H9 (cell line): ENCODE measurements around the gene MMP26. TPM values are rescaled to one million over a fixed set of nuclear protein-coding genes. Genes with fewer than 3 reads are reported as not detected.

Experiments used
- DNase-seq: peaks from one replicate; pipeline ENCODE4 v3.0.0-alpha.2; 2017
- H2AFZ ChIP-seq: one replicate; pipeline ENCODE4 v1.6.1; 2013; ENCODE audit warnings: mild to moderate bottlenecking, low read length, control low read depth, moderate library complexity
- H2AK5ac ChIP-seq: 2 replicates; pipeline ENCODE4 v1.6.1; 2013; ENCODE audit warnings: low read length, control low read depth, mixed read lengths; ENCODE audit not compliant: insufficient read length
- H2BK120ac ChIP-seq: one replicate; pipeline ENCODE4 v1.6.1; 2013; ENCODE audit warnings: low read depth, mild to moderate bottlenecking, low read length, control low read depth, inconsistent platforms; ENCODE audit not compliant: poor library complexity, severe bottlenecking
- H2BK12ac ChIP-seq: 2 replicates; pipeline ENCODE4 v1.6.1; 2013; ENCODE audit warnings: low read length, control low read depth, mixed read lengths, low read depth; ENCODE audit not compliant: insufficient read length
- H2BK15ac ChIP-seq: 2 replicates; pipeline ENCODE4 v1.6.1; 2013; ENCODE audit warnings: low read depth, low read length, control low read depth
- H2BK20ac ChIP-seq: one replicate; pipeline ENCODE4 v1.6.1; 2013; ENCODE audit warnings: low read depth, mild to moderate bottlenecking, low read length, control low read depth, inconsistent platforms; ENCODE audit not compliant: poor library complexity, severe bottlenecking
- H2BK5ac ChIP-seq: 2 replicates; pipeline ENCODE4 v1.6.1; 2013; ENCODE audit warnings: low read length, control low read depth, mixed read lengths; ENCODE audit not compliant: insufficient read length
- H3K14ac ChIP-seq: 2 replicates; pipeline ENCODE4 v1.6.1; 2013; ENCODE audit warnings: low read length, control low read depth; ENCODE audit not compliant: insufficient read depth
- H3K18ac ChIP-seq: 2 replicates; pipeline ENCODE4 v1.6.1; 2013; ENCODE audit warnings: low read depth, mild to moderate bottlenecking, mixed read lengths, low read length, control low read depth; ENCODE audit not compliant: insufficient read length
- H3K23ac ChIP-seq: 2 replicates; pipeline ENCODE4 v1.6.1; 2013; ENCODE audit warnings: low read length, control low read depth, mixed read lengths, low read depth; ENCODE audit not compliant: insufficient read length
- H3K23me2 ChIP-seq: 2 replicates; pipeline ENCODE4 v1.6.1; 2013; ENCODE audit warnings: low read depth, mild to moderate bottlenecking, mixed read lengths, low read length, control low read depth; ENCODE audit not compliant: insufficient read length, poor library complexity, severe bottlenecking
- H3K27ac ChIP-seq: 2 replicates; pipeline ENCODE4 v1.5.1; 2013; ENCODE audit warnings: low read length, control low read depth, mixed read lengths, low read depth; ENCODE audit not compliant: insufficient read length
- H3K27me3 ChIP-seq: 2 replicates; pipeline ENCODE4 v1.6.1; 2013; ENCODE audit warnings: low read length, control low read depth, inconsistent platforms; ENCODE audit not compliant: insufficient read depth
- H3K4ac ChIP-seq: 2 replicates; pipeline ENCODE4 v1.6.1; 2013; ENCODE audit warnings: low read depth, mild to moderate bottlenecking, control low read depth, inconsistent platforms, low read length, moderate library complexity
- H3K4me1 ChIP-seq: 2 replicates; pipeline ENCODE4 v1.6.1; 2013; ENCODE audit warnings: low read length, control low read depth, inconsistent platforms; ENCODE audit not compliant: insufficient read depth
- H3K4me2 ChIP-seq: 2 replicates; pipeline ENCODE4 v1.6.1; 2013; ENCODE audit warnings: low read length, control low read depth, mixed read lengths; ENCODE audit not compliant: insufficient read length, insufficient read depth
- H3K56ac ChIP-seq: 2 replicates; pipeline ENCODE4 v1.6.1; 2013; ENCODE audit warnings: low read depth, mild to moderate bottlenecking, mixed read lengths, low read length, control low read depth; ENCODE audit not compliant: insufficient read length
- H3K79me1 ChIP-seq: 2 replicates; pipeline ENCODE4 v1.6.1; 2013; ENCODE audit warnings: low read depth, mild to moderate bottlenecking, moderate library complexity, low read length, control low read depth, inconsistent platforms; ENCODE audit not compliant: insufficient read depth, poor library complexity, severe bottlenecking
- H3K79me2 ChIP-seq: 2 replicates; pipeline ENCODE4 v1.6.1; 2013; ENCODE audit warnings: low read length, control low read depth, inconsistent platforms; ENCODE audit not compliant: insufficient read depth
- H3K9ac ChIP-seq: 2 replicates; pipeline ENCODE4 v1.6.1; 2013; ENCODE audit warnings: low read length, control low read depth, mixed read lengths; ENCODE audit not compliant: insufficient read length; ENCODE audit errors: extremely low read depth
- H3K9me3 ChIP-seq: one replicate; pipeline ENCODE4 v1.6.1; 2013; ENCODE audit warnings: low read depth, low read length, inconsistent platforms; ENCODE audit not compliant: control insufficient read depth
- H3T11ph ChIP-seq: one replicate; pipeline ENCODE4 v1.6.1; 2013; ENCODE audit warnings: mild to moderate bottlenecking, low read length, control low read depth, inconsistent platforms
- H4K20me1 ChIP-seq: one replicate; pipeline ENCODE4 v1.6.1; 2013; ENCODE audit not compliant: control insufficient read depth, insufficient read length, insufficient read depth
- H4K5ac ChIP-seq: 2 replicates; pipeline ENCODE4 v1.6.1; 2013; ENCODE audit warnings: low read depth, mild to moderate bottlenecking, mixed read lengths, low read length, control low read depth; ENCODE audit not compliant: insufficient read length
- H4K8ac ChIP-seq: replicated peaks from 2 replicates; pipeline ENCODE4 v1.6.1; 2013; ENCODE audit warnings: low read length, control low read depth, mixed read lengths, low read depth; ENCODE audit not compliant: insufficient read length
- H4K91ac ChIP-seq: 2 replicates; pipeline ENCODE4 v1.6.1; 2013; ENCODE audit warnings: low read depth, mild to moderate bottlenecking, moderate library complexity, mixed read lengths, low read length, control low read depth; ENCODE audit not compliant: insufficient read length
- H3K27ac Mint-ChIP-seq, 3 experiments: 2 replicates in 2 of 3; 3 replicates in 1 of 3; pipeline ENCODE4 v1.8.0; 2020 to 2021; ENCODE audit warnings: mixed read lengths in 3 of 3, mild to moderate bottlenecking in 1 of 3, moderate library complexity in 1 of 3
- H3K27me3 Mint-ChIP-seq: 2 replicates; pipeline ENCODE4 v1.8.0; 2021; ENCODE audit warnings: low read depth, mild to moderate bottlenecking, moderate library complexity, mixed read lengths
- H3K36me3 Mint-ChIP-seq, 3 experiments: 2 replicates in 2 of 3; 3 replicates in 1 of 3; pipeline ENCODE4 v1.8.0; 2020 to 2021; ENCODE audit warnings: low read depth in 3 of 3, mixed read lengths in 3 of 3; ENCODE audit not compliant: insufficient read depth in 1 of 3
- H3K4me1 Mint-ChIP-seq, 2 experiments: 2 replicates each; pipeline ENCODE4 v1.8.0; 2020; ENCODE audit warnings: mixed read lengths in 2 of 2
- H3K4me3 Mint-ChIP-seq, 2 experiments: 2 replicates in 1 of 2; 3 replicates in 1 of 2; pipeline ENCODE4 v1.8.0; 2020 to 2021; ENCODE audit warnings: mild to moderate bottlenecking in 2 of 2, mixed read lengths in 2 of 2, moderate library complexity in 1 of 2
- H3K9me3 Mint-ChIP-seq, 2 experiments: 2 replicates in 1 of 2; 3 replicates in 1 of 2; pipeline ENCODE4 v1.8.0; 2020; ENCODE audit warnings: mild to moderate bottlenecking in 2 of 2, mixed read lengths in 2 of 2, moderate library complexity in 1 of 2
- CTCF ChIP-seq: fragments of 200-600 bp; sonication (generic); conservative IDR thresholded peaks from 3 replicates; pipeline ENCODE4 v1.8.0; 2021; ENCODE audit warnings: antibody characterized with exemption, mild to moderate bottlenecking
- WGBS: extraction: QIAGEN DNeasy Blood & Tissue Kit; methylation state at CpG from one replicate; pipeline ENCODE4 v1.1.7; 2013; ENCODE audit warnings: missing lambda C conversion rate, low lambda C conversion rate, mixed read lengths; ENCODE audit not compliant: insufficient read length; ENCODE audit errors: extremely low coverage; 5-methylcytosine and 5-hydroxymethylcytosine counted together
- total RNA-seq: library from RNA; stranded (reverse); gene quantifications from 2 replicates; pipeline ENCODE4 v1.2.1, GENCODE V29; 2021

The MMP26 gene
- total RNA-seq, 1 experiment from 2014 or later, result not detected

- no peaks in the 10 kb centered on the region for H3K23me2 ChIP-seq
- H2AK5ac ChIP-seq, result no peak overlapping the region
- Mint-ChIP-seq H3K4me1 (peaks cover 0 to 3% of the 10 kb centered on the region in 2 experiments; a peak in 1 of 4 replicates), H3K27ac (no peak overlapping the region; a peak in 1 of 7 replicates), H3K4me3 (no peak overlapping the region), H3K9me3 (no peaks in the 10 kb centered on the region), H3K27me3 (no peaks in the 10 kb centered on the region; the same call in 1 of the 2 replicates), H3K36me3 (no peaks in the 10 kb centered on the region)
- H2BK120ac ChIP-seq, result no peak overlapping the region
- no peak overlapping the region for H3K23ac ChIP-seq
- no CpG with 5 or more reads among the region's 6 CpGs for WGBS
- no peak overlapping the region for H3K56ac ChIP-seq
- no peak for DNase-seq
- H3K9ac ChIP-seq, result no peak overlapping the region
- no peak for TF ChIP-seq CTCF
- H4K20me1 ChIP-seq, result no peaks in the 10 kb centered on the region
- no peak overlapping the region for H3K14ac ChIP-seq
- no peaks in the 10 kb centered on the region for H3K4me1 ChIP-seq
- H3K18ac ChIP-seq, result no peak overlapping the region
- no peaks in the 10 kb centered on the region for H3K79me2 ChIP-seq
- no peak overlapping the region for H2BK12ac ChIP-seq
- H3K9me3 ChIP-seq, result no peaks in the 10 kb centered on the region
- H4K91ac ChIP-seq, result no peak overlapping the region
- no peak overlapping the region for H2BK20ac ChIP-seq
- no peak overlapping the region for H4K5ac ChIP-seq
- no peak overlapping the region for H2AFZ ChIP-seq
- no peak overlapping the region for H2BK5ac ChIP-seq
- H3K79me1 ChIP-seq, result no peaks in the 10 kb centered on the region
- H2BK15ac ChIP-seq, result no peak overlapping the region
- no peak overlapping the region for H3T11ph ChIP-seq
- H3K27ac ChIP-seq, result no peak overlapping the region
- H3K4ac ChIP-seq, result no peak overlapping the region
- H3K27me3 ChIP-seq, result no peaks in the 10 kb centered on the region
- no peak overlapping the region for H4K8ac ChIP-seq
- no peak overlapping the region for H3K4me2 ChIP-seq
These were observed 41.7 kb upstream of the MMP26 start for GRCh38 chr11:4662876-4663275.
